ENCODE data around the gene OVCA2.
A peak's percentile ranks its signal among the peaks of the same experiment; 100 is the strongest.

Gene OVCA2

GRCh38 chr17:2049333-2050299 lies 7.8 kb downstream of the OVCA2 start:
- Histone ChIP-seq H3K4me1 (ENCODE audit: control extremely low read depth in 1 of 4, control insufficient read depth in 4 of 4, insufficient read depth in 4 of 4, low read length in 3 of 4) (peaks cover 5 to 42% (median 34%) of the 10 kb centered on the region in 4 experiments), H3K4me3 (ENCODE audit: control insufficient read depth in 1 of 7, extremely low read depth in 1 of 7, insufficient read depth in 4 of 7, low read depth in 2 of 7, low read length in 6 of 7) (peak overlapping the region; percentile 56 to 83 (median 63)), H3K9me3 (ENCODE audit: control extremely low read depth in 1 of 5, control insufficient read depth in 4 of 5, insufficient read depth in 2 of 5, low read depth in 1 of 5, low read length in 4 of 5) (no peaks in the 10 kb centered on the region), H3K27me3 (replicated peaks in 2 of 5; ENCODE audit: control insufficient read depth in 4 of 5, insufficient read depth in 5 of 5, low read length in 4 of 5) (peaks cover 0 to 60% (median 26%) of the 10 kb centered on the region in 5 experiments), H3K36me3 (ENCODE audit: control insufficient read depth in 4 of 4, insufficient read depth in 4 of 4, low read length in 3 of 4) (peaks cover 0 to under 1% (median 0%) of the 10 kb centered on the region in 4 experiments), H3K27ac (ENCODE audit: insufficient read depth in 1 of 2, low read depth in 1 of 2, low read length in 2 of 2, poor library complexity in 1 of 2, severe bottlenecking in 2 of 2) (no peak overlapping the region)
- POLR2A ChIA-PET = no interaction called here
- peak; percentile 70 to 87 (median 86) for DNase-seq
- 4% methylated on average over 66 of the region's 104 CpGs for WGBS (ENCODE audit: insufficient coverage)
- CTCF ChIA-PET = interaction anchor here (1.2 to 1.9 kb wide), 2 partner anchors 8 to 168 kb away, joined by 3 to 7 read pairs; no protein-coding TSS in a partner anchor

GRCh38 chr17:2050300-2051060 lies 8.7 kb downstream of the OVCA2 start:
- Histone ChIP-seq H3K9me3 (ENCODE audit: control extremely low read depth in 1 of 5, control insufficient read depth in 4 of 5, insufficient read depth in 2 of 5, low read depth in 1 of 5, low read length in 4 of 5) (no peaks in the 10 kb centered on the region), H3K27ac (ENCODE audit: insufficient read depth in 1 of 2, low read depth in 1 of 2, low read length in 2 of 2, poor library complexity in 1 of 2, severe bottlenecking in 2 of 2) (no peak overlapping the region), H3K4me3 (ENCODE audit: control insufficient read depth in 1 of 7, extremely low read depth in 1 of 7, insufficient read depth in 4 of 7, low read depth in 2 of 7, low read length in 6 of 7) (peak overlapping the region in 6 of 7 experiments; percentile 20 to 68 (median 56)), H3K27me3 (replicated peaks in 2 of 5; ENCODE audit: control insufficient read depth in 4 of 5, insufficient read depth in 5 of 5, low read length in 4 of 5) (peaks cover 0 to 68% (median 26%) of the 10 kb centered on the region in 5 experiments), H3K4me1 (ENCODE audit: control extremely low read depth in 1 of 4, control insufficient read depth in 4 of 4, insufficient read depth in 4 of 4, low read length in 3 of 4) (peaks cover 5 to 51% (median 42%) of the 10 kb centered on the region in 4 experiments), H3K36me3 (ENCODE audit: control insufficient read depth in 4 of 4, insufficient read depth in 4 of 4, low read length in 3 of 4) (no peaks in the 10 kb centered on the region)
- WGBS (ENCODE audit: insufficient coverage) = under 1% methylated on average over 69 of the region's 88 CpGs
- peak; percentile 62 to 82 (median 80) for DNase-seq
- CTCF ChIA-PET = interaction anchor here (1.0 to 2.1 kb wide), 4 partner anchors 11 to 196 kb away, joined by 3 to 12 read pairs (median 4); no protein-coding TSS in a partner anchor
- POLR2A ChIA-PET = no interaction called here

DNA sequence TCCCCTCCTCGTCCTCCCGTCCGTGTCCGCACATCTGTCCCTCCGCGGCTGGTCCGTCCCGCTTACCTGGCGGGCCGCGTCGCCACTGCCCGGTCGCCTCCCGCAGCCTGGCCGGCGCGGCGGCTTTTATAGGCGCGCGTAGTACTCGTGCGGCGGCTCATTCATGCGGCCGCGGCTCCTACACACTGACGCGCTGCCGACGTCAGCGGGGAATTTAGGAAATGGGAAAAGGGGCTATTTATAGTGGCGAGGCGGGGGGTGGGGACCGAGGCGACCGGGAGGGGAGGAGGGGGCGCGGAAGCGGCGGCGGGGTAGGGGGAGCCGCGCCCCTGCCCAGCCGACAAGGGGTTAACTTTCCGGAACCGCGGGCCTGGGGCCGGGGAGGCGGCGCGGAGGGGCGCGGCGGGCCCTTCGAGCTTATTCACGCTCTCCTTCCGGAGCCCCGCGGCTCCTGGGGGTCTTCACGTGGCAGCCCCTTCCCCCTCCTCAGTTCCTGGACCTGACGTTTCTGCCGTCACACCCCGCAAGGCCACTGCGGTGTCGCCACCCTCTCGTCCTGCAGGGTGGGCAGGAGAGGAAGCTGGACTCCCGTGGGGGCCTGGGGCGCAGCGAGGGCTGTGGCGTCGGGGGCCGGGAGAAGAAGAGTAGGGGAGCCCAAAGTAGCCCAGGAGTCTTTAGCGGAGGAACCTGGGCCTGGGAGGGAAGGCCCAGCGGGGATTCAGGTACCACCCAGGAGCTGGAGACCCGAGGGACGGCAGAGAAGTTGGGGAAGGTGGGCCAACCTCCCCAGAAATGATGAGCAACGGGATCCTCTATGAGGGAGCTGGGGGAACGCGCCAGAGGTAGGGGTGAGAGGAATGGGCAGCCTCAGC lies 9.5 kb downstream of the OVCA2 start:
- no peak for DNase-seq

DNA sequence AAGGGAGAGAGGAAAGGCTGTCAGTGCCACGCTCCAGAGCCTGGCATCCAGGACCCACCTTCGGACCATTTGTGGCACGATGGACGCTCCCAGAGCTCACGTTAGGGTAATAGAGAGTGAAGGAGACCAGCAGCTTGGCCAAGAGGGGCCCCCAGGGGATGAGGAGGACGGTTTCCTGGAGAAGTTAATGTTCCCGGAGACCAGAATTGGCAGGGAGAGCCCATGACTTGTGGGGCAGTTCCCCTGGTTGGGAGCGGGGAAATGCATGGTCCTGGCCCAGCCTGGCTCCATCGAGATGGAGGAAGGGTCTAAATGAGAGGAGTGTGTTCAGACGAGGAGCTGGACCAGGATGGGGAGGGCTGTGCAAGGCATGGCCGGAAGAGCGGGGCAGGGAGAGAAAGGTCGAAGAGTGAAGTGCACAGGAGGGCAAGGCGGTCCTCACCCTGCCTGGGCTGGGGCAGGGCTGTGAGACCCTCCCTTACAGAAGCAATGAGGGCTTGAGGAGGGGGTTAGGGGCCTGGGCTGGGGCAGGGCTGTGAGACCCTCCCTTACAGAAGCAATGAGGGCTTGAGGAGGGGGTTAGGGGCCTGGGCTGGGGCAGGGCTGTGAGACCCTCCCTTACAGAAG lies 10.2 kb downstream of the OVCA2 start:
- Histone ChIP-seq H3K27ac (ENCODE audit: insufficient read depth in 1 of 2, low read depth in 1 of 2, low read length in 2 of 2, poor library complexity in 1 of 2, severe bottlenecking in 2 of 2) (no peak overlapping the region), H3K4me3 (ENCODE audit: control insufficient read depth in 1 of 7, extremely low read depth in 1 of 7, insufficient read depth in 4 of 7, low read depth in 2 of 7, low read length in 6 of 7) (no peak overlapping the region), H3K36me3 (ENCODE audit: control insufficient read depth in 4 of 4, insufficient read depth in 4 of 4, low read length in 3 of 4) (no peaks in the 10 kb centered on the region), H3K27me3 (replicated peaks in 2 of 5; ENCODE audit: control insufficient read depth in 4 of 5, insufficient read depth in 5 of 5, low read length in 4 of 5) (peaks cover 0 to 82% (median 28%) of the 10 kb centered on the region in 5 experiments), H3K9me3 (ENCODE audit: control extremely low read depth in 1 of 5, control insufficient read depth in 4 of 5, insufficient read depth in 2 of 5, low read depth in 1 of 5, low read length in 4 of 5) (no peaks in the 10 kb centered on the region), H3K4me1 (ENCODE audit: control extremely low read depth in 1 of 4, control insufficient read depth in 4 of 4, insufficient read depth in 4 of 4, low read length in 3 of 4) (peaks cover 5 to 65% (median 54%) of the 10 kb centered on the region in 4 experiments)
- CTCF ChIA-PET = interaction anchor here (0.9 to 2.1 kb wide), 6 partner anchors 12 to 230 kb away, joined by 3 to 12 read pairs (median 3); no protein-coding TSS in a partner anchor
- POLR2A ChIA-PET = no interaction called here
- DNase-seq = no peak
- 39% methylated on average over 10 of the region's 14 CpGs for WGBS (ENCODE audit: insufficient coverage)

More for the DNA sequence above, 9.5 kb downstream of the OVCA2 start:
- no peaks in the 10 kb centered on the region for H3K9me3 ChIP-seq (ENCODE audit: control extremely low read depth in 1 of 5, control insufficient read depth in 4 of 5, insufficient read depth in 2 of 5, low read depth in 1 of 5, low read length in 4 of 5)
- H3K27ac ChIP-seq (ENCODE audit: insufficient read depth in 1 of 2, low read depth in 1 of 2, low read length in 2 of 2, poor library complexity in 1 of 2, severe bottlenecking in 2 of 2) = no peak overlapping the region
- H3K4me3 ChIP-seq (ENCODE audit: control insufficient read depth in 1 of 7, extremely low read depth in 1 of 7, insufficient read depth in 4 of 7, low read depth in 2 of 7, low read length in 6 of 7) = peak overlapping the region in 2 of 7 experiments; percentile 33 to 48
- ChIA-PET POLR2A (no interaction called here), CTCF (interaction anchor here (0.9 to 2.1 kb wide), 6 partner anchors 12 to 230 kb away, joined by 3 to 12 read pairs (median 3); no protein-coding TSS in a partner anchor)
- no peaks in the 10 kb centered on the region for H3K36me3 ChIP-seq (ENCODE audit: control insufficient read depth in 4 of 4, insufficient read depth in 4 of 4, low read length in 3 of 4)
- H3K4me1 ChIP-seq (ENCODE audit: control extremely low read depth in 1 of 4, control insufficient read depth in 4 of 4, insufficient read depth in 4 of 4, low read length in 3 of 4) = peaks cover 5 to 58% (median 48%) of the 10 kb centered on the region in 4 experiments
- WGBS (ENCODE audit: insufficient coverage) = 3% methylated on average over 47 of the region's 81 CpGs
- peaks cover 0 to 75% (median 26%) of the 10 kb centered on the region in 5 experiments for H3K27me3 ChIP-seq (replicated peaks in 2 of 5; ENCODE audit: control insufficient read depth in 4 of 5, insufficient read depth in 5 of 5, low read length in 4 of 5)

DNA sequence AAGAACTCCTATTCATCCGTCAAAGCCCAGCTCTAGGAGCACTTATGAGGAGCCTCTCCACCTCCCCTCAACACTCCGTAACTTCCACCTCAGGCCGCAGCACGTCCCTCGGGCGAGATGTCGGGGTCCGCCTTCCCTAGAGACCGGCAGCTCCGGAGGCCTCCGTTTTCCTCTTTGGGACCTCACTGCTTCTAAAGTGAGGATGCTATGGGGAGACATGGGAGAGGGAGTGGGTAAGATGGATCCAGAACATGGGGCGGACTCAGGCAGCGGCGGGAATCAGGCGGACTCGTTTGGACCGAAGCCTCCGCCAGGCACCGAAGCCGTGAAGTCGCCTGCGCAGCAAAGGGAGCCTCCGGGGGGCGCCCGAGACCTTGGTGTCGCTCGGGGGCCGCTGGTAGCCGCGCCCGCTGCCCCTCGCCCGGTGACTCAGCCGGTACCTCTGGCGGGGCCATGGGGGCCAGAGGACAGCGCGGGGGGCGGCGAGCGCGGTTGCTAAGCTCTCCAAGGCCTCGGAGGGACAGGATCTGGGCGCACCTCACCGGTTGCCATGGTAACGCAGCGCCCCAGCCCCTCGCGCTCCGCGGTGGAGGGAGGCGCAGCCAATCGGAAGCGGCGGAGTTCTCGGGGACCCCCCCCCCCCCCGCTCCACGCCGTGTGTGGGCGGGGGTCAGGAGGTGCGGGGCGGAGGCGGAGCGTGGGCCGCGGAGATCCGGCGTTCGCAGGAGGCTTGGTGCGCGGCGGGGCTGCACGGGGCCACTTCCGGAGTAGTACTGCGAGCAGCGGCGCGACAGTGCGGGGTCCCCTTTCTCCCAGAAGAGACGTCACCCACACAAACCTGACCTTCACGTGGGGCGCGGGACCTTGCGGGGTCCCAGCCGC lies 11.8 kb downstream of the OVCA2 start:
- peaks cover 0 to 85% (median 30%) of the 10 kb centered on the region in 5 experiments for H3K27me3 ChIP-seq (replicated peaks in 2 of 5; ENCODE audit: control insufficient read depth in 4 of 5, insufficient read depth in 5 of 5, low read length in 4 of 5)
- WGBS (ENCODE audit: insufficient coverage) = under 1% methylated on average over 57 of the region's 84 CpGs
- H3K27ac ChIP-seq (ENCODE audit: insufficient read depth in 1 of 2, low read depth in 1 of 2, low read length in 2 of 2, poor library complexity in 1 of 2, severe bottlenecking in 2 of 2) = no peak overlapping the region

More for the DNA sequence above, 11.8 kb downstream of the OVCA2 start:
- DNase-seq = peak; percentile 77 to 90 (median 86)
- POLR2A ChIA-PET = interaction anchor here (0.6 kb wide), 1 partner anchor 191 kb away, joined by 3 read pairs; no protein-coding TSS in a partner anchor
- CTCF ChIA-PET = interaction anchor here (0.7 to 6.8 kb wide), 27 partner anchors 10 to 230 kb away, joined by 3 to 108 read pairs (median 4); no protein-coding TSS in a partner anchor
- H3K36me3 ChIP-seq (ENCODE audit: control insufficient read depth in 4 of 4, insufficient read depth in 4 of 4, low read length in 3 of 4) = no peaks in the 10 kb centered on the region
- H3K9me3 ChIP-seq (ENCODE audit: control extremely low read depth in 1 of 5, control insufficient read depth in 4 of 5, insufficient read depth in 2 of 5, low read depth in 1 of 5, low read length in 4 of 5) = no peaks in the 10 kb centered on the region
- H3K4me3 ChIP-seq (ENCODE audit: control insufficient read depth in 1 of 7, extremely low read depth in 1 of 7, insufficient read depth in 4 of 7, low read depth in 2 of 7, low read length in 6 of 7) = peak overlapping the region in 6 of 7 experiments; percentile 23 to 66 (median 60)
- peaks cover 5 to 78% (median 68%) of the 10 kb centered on the region in 4 experiments for H3K4me1 ChIP-seq (ENCODE audit: control extremely low read depth in 1 of 4, control insufficient read depth in 4 of 4, insufficient read depth in 4 of 4, low read length in 3 of 4)

All from common myeloid progenitor, CD34-positive (primary cell).